Inferior parietal cortex (tissue), 1 donor: Measurements from ENCODE around the gene ABCC1.

Experiments
- DNase-seq: peaks from one replicate; pipeline ENCODE4 v3.0.0-alpha.2; 2016; ENCODE audit errors: extremely low spot score

ABCC1 gene

DNA sequence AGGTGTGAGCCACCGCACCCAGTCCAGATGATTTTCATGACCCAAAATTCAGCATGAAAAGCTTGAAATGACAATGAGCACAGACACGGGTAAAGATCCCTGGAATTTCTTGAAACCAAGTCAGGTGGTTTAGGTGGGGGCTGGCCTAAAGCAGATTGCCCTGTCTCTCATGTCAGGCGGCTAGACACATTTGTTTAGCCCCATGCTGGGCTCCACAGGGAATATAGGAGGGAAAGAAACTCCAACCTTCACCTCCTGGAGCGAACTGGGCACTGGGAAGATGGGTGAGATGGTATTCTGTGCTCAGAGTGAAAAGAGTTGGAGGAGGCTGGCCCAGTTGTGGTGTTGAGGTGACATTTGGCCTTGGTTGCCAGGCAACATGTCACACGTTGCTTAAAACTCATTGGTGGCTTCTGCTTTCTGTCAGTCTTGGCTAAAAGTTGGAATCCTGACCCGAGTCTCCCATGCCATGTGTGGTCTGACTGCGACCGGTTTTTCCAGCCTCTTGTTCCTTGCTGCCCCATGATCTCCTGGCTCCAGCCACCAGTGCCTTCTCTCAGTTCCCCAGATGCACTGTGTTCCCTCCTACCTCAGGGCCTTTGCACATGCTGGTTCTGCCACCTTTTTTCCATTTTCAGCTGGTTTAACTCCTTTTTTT lies 160.2 kb downstream of the ABCC1 start:
- DNase-seq: no peak

DNA sequence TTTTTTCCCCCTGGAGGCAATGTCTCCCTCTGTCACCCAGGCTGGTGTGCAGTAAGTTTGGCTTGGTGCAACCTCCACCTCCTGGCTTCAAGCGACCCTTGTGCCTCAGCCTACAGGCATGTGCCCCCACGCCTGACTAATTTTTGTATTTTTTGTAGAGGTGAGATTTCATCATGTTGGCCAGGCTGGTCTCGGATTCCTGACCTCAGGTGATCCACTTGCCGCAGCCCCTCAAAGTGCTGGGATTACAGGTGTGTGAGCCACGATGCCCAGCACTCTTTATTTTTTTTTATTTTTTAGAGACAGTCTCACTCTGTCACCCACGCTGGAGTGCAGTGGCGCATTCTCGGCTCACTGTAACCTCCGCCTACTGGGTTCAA lies 160.7 kb downstream of the ABCC1 start:
- no peak for DNase-seq

DNA sequence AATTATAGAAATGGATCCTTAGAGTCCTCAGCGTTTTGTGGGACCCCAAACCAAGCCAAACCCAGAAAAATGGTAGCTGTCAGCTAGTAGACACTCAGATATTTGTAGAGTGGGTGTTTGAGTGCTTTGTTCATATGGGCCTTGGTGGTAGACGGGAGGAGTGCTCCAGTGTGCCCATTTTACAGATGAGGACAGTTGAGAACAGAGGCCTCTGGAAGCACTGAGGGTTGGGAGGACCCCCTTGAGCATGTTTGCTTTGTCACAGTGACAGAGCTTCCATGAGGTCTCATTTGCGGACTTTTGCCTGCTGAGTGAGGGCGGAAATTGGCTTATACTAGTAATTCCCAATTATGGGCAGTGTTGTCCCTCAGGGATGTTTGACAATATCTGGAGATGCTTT lies 162.2 kb downstream of the ABCC1 start:
- DNase-seq: no peak

DNA sequence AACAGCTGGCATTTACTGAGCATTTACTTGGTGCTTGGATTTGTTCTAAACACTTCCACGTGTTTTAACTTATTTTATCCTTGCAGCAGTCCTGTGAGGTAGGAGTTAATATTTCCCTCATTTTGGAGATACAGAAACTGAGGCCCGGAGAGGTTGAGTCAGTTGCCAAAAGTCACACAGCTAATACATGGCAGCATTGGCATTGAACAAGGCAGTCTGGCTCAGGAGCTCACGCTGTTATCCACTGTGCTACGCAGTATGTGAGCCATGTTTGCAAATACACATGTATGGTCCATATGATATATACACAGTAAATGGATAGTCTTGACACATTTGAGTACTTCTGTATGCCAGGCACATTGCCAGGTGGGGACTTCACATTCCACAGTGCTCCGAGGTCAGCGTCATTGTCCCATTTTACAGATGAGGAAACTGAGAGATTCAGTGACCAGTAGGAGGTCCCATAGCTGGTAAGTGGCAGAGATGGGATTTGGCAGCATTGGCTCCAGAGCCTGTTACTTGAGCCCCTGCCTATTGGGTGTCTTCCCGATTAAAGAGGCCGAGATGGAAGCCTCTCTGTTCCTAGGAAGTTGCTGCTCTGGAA lies 163.1 kb downstream of the ABCC1 start:
- DNase-seq: no peak

DNA sequence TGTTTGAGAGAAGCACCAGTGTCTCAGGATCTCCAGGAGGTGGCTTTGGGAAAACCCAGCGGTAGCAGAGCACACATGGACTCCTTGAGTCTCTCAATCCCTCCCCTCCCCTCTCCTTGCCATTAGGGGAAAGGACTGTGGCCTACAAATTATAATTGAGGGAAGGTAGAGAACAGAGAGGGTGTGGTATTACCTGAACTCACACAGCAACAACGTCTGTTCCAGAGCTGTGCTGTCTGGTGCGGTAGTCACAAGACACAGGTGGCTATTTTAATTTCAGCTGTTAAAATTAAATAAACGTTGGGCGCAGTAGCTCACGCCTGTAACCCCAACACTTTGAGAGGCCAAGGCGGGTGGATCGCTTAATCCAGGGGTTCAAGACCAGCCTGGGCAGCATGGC lies 163.7 kb downstream of the ABCC1 start:
- no peak for DNase-seq

DNA sequence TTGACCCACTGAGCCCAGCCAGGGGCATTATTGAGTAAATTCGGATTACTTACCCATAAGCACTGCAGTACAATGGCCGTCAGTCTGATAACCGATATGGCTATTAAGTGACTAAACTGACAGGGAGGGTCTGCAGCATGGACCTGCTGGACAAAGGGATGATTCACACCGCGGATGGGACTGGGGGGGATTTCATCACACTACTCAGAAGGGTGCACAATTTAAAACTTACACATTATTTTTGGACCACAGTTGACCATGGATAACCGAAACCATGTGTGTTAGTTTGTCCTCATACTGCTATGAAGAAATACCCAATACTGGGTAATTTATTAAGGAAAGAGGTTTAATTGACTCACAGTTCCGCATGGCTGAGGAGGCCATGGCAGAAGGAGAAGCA lies 167.4 kb downstream of the ABCC1 start:
- no peak for DNase-seq

DNA sequence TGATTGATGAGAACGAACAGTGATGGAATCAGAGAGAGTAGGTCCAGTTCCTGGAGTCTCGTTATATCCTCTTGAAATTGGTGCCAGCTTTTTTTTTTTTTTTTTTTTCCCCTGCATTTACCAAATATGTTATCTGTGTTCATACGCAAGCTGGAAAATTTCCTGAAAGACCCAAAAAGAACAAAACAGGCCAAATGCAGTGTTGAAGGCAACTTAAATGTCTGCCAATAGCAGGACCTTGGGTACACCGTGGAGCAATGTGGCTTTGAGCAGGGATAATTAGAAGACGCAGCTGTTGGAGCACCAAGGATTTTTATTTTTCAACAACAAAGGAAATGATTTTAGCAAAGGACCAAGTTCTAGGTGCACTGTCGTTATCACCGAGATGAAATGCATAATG lies 168.9 kb downstream of the ABCC1 start:
- DNase-seq: no peak

DNA sequence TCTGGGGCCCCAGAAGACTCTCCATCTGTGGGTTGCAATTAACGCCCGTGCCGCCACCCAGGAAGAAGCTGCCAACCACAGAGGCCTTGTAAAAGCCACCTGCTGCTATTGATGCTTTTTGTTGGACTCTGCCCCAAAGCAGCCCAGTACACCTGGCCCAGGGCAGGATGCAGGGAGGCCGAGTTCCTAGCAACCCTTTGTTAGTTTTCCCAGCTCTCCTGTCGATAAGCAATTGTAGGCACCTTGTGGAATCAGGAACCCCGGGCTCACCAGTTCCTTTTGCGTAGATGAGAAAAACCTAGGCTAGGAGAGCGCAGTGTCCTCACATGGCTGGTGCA lies 170.6 kb downstream of the ABCC1 start:
- DNase-seq: no peak

DNA sequence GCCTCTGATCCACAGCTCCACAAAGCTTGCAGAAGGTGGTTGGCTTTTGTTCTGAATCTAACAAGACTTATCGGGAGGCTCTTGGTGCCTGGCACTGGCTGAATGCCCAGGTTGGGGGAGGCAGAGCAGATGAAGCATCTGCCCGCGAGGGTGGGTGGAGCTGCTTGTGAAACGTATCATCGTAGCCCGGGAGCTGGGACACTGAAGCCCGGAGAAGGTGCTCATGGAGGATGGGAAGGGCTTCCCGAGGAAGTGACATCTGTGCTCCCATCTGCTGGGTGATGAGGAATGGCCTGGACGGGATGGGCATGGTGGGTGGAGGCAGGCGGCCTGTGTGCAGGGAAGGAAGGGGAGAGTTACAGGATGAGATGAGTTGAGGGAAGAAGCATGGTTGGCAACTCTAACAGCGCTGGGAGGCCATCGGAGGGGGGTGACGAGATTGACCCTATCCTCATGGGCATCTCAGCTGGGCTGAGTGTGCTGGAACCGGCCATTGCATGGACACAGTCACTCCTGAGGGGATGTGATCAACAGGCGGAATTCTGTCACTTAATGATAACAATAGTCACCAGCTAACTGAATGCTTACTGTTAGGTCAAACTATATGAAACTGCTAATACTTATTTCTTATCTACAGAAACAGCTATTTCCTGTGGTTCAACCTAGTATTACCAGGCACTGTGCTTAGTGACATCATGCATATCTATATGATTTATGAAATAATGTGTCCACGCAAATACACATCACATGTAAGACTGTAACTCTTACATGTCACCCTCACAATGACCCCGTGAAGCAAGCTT lies 171.2 kb downstream of the ABCC1 start:
- peak; percentile 60 for DNase-seq

DNA sequence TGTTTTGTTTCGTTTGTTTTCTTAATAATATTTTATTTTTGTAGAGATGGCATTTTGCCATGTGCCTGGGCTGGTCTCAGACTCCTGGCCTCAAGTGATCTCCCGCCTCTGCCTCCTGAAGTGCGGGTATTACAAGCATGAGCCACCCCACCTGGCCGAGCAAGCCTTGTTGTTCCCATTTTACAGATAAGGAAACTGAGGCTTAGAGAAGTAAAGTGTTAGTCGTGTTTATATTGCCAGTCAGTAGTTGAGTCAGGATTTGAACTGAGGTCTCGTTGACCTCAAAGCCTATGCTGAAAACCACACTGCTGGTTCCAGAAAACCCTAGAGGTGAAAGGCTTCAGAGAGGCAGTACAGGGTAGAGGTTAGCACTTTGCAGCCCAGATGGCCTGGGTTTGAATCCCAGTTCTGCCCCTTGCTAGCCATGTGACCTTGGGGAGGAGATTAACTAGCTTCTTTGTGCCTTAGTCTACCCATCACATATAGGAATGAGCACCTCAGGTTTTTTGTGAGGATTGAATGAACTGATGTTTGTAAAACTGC lies 171.8 kb downstream of the ABCC1 start:
- DNase-seq: no peak

DNA sequence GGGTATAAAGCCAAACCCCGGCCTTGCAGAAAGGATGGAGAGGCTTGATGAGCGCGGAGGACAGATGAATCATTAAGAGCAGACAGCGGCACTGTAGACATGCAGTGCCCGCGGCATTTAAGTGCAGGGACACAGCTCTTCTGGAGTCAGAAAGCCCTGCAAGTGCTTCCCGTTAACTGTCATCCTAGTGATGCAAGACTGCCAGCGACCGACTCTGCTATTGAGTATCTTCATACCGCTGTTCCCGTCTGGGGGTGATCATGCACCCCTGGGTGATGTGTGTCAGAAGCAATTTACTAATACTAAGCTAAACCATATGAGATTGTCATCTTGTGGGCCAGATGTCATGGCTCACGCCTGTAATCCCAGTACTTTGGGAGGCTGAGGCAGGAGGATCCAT lies 172.8 kb downstream of the ABCC1 start:
- DNase-seq: no peak

DNA sequence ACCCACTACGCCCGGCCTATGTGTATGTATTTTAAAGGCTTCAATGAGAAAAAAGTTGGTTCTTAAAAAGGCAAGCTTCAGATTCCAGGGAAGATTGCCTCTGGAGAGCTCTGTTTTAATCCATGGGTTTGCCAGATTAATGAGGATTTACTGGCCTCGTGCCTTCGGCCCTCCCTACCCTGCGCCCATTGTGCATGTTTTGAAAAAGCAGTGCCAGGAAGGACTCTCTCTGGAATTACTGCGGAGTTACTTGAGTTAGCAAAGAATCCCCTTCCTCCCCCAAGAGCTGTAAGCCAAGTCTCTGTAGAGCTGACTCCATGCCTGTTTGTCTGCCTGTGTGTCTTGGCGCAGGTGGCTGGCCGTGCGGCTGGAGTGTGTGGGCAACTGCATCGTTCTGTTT lies 175.0 kb downstream of the ABCC1 start:
- DNase-seq: no peak

DNA sequence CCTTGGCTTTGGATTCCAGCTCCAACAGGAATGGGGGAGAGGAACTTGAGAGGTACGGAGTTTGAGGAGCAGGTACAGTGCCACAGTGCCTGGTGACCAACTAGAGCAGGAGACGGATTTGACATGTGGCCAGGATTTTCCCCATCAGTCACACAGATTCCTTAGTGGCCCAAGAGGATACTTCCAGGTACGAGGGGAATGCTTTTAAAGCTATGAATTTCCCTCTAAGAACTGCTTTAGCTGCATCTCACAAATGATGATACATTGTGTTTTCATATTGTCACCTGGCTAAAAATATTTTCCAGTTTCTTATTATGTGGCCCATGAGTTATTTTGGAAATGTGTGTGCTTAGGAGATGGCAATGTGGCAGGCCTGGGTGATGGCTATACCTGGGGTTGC lies 175.6 kb downstream of the ABCC1 start:
- DNase-seq: no peak

DNA sequence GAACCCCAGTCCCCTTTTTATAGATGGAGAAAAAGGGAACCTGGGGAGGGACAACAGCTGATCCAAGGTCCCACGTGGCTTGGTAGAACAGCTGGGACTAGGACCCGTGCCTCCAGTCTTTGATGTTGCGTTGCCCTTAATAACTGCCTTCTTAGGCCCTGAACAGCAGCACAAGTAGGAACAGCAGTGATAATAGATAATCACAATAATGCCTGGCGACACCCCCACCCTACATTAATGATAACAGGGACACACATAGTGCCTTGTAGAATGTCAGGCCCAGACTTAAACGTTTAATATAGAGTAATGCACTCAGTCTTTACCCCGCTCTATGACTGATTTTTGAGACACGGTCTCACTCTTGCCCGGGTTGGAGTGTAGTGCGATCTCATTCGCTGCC lies 177.5 kb downstream of the ABCC1 start:
- no peak for DNase-seq

DNA sequence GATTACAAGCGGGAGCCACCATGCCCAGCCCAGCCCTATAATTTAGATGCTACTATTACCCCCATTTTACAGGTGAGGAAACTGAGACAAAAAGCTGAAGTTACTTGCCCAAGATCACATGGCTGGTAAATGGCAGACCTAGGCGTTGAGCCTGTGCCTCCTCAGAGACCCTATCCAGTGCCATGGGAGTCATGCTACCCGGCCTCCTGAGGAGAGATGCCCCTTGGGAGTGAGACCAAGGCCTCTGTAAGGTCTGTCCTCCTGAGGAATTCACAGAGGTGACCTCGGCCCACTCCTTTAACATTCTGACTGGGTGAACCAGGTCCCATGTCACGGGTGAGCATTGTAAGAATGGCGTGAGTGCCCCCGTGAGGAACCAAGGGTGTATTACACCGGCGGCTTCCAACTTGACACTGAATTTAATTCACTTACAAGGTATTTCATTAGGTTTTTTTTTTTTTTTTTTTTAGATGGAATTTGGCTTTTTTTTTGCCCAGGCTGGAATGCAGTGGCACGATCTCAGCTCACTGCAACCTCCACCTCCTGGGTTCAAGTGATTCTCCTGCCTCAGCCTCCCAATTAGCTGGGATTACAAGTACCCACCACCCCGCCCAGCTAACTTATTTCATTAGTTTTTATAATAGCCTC lies 178.2 kb downstream of the ABCC1 start:
- DNase-seq: peak; percentile 76

DNA sequence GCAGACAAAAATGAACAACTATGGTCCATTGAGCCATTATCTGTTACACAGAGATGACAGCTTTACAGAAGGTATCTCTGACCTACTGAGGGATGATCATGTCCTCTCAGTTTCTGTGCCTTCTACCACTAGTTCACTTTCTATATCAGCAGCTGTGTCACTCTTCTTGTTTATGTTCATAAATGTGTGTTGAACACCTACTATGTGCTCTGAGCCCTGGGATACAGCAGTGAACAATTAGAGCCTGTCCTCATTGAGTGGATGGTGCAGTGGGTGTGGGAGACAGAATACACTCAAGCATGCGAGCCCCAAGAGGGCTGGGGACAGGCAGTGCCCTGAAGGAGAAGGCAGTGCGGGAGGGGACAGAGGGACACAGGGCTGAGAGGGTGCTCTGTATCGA lies 181.8 kb downstream of the ABCC1 start:
- no peak for DNase-seq

DNA sequence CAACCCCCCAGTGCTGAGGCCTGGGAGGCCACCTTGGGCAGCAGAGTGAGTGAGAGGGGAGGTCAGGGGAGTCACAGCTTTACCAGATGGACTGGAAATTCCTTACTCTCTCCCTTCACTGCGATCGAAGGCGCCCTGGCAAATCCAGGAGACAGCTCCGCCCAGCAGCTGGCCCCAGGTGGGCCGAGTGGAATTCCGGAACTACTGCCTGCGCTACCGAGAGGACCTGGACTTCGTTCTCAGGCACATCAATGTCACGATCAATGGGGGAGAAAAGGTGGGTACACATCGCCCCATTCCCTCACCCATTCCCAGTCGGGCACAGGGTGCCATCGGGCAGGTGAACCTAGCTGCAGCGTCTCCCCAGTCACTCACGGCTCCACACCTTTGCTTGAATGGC lies 182.2 kb downstream of the ABCC1 start:
- DNase-seq: no peak

DNA sequence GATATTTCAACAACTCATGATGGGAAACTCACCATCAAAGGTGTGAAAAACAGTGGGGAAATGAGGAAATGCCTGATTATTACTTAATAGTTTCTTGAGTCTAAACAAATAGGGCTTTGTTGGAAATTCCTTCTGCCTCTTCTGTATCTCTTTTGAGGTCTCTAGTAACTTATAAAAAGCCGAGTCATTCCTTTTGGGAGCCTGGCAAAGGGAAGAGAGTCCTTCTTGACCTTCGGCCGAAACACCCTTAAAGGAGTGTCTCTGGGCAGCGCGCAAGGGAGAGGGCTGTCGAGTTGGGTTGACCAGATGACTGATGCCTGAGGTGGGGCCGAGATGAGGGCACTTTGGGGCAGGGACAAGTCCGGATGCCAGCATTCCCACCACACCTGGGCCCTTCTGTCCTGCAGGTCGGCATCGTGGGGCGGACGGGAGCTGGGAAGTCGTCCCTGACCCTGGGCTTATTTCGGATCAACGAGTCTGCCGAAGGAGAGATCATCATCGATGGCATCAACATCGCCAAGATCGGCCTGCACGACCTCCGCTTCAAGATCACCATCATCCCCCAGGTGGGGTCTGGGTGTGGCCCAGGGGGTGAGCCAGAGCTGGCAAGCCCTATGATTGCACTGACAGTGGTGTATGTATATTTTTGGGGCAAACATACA lies 184.7 kb downstream of the ABCC1 start:
- no peak for DNase-seq

DNA sequence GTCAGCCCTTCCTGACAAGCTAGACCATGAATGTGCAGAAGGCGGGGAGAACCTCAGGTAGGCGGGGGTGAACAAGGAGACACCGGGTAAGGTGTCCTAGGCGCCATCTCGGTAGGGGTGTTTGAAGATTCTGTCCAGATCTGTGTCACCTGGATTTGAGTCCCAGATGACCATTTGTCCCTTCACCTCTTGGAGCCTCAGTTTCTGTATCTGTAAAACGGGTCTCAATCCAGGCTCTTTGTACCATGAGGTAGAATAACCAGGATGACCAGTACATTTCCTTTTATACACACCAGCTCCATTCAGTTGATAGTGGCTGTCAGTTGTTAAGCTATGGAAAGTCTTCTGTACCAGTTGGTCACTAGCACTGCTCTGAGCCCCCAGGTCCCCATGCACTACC lies 187.2 kb downstream of the ABCC1 start:
- no peak for DNase-seq

DNA sequence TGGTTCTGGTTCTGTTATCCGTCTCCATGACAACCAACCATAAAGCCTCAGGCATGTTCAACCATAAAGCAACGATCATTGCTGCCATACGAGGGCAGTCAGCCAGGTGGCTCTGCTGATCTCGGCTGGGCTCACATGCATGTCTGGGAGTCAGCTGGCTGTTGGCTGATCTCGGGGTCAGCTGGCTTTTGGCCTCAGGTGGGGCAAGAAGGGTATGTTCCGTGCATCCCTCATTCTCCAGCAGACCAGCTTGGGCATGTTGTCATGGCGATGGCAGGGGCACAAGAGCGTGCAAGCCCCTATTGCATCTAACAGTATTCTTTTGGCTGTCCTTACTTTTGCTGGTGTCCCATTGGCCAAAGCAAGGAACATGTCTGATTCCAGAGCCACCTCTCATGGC lies 187.7 kb downstream of the ABCC1 start:
- no peak for DNase-seq

DNA sequence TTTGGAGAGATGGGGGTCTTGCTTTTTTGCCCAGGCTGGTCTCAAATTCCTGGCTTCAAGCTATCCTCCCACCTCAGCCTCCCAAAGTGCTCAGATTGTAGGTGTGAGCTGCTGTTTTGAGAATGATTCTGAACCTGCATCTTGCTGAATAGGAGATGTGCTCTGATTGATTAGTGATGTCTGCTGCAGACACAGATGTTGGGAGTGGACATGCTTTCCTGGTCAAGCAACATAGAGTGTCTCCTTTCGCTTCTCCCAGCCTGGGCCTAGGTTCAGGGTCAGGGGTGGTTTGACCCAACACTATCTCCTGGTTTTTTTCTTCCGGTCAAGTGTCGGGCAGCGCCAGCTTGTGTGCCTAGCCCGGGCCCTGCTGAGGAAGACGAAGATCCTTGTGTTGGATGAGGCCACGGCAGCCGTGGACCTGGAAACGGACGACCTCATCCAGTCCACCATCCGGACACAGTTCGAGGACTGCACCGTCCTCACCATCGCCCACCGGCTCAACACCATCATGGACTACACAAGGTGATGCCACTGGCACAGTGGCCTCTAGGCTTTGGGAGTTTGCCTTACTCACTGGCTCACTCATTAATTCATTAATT lies 188.7 kb downstream of the ABCC1 start:
- no peak for DNase-seq

DNA sequence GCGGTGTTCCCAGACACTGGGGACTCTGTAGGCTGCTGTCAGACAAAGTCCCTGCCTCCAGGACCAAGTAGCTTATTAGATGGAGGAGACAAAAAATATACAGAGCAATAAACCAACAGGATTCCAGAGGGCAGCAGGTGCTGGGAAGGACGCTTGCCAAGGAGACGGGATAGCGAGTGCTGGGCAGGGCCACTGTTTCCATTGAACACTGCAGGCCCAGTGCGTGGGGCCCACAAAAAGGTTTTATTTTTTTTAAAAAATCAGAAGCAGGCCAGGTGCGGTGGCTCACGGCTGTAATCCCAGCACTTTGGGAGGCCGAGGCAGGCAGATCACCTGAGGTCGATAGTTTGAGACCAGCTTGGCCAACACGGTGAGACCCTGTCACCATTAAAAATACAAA lies 189.6 kb downstream of the ABCC1 start:
- DNase-seq: no peak
